ENCODE measurements around the gene SLC38A8.

SLC38A8 gene

GRCh38 chr16:84067640-84068039, 25.0 kb upstream of the SLC38A8 start:
- Histone ChIP-seq H3K9ac (ENCODE audit: low read length) (no peak overlapping the region), H3K36me3 (ENCODE audit: control insufficient read depth, low read depth, low read length) (peaks cover 52% of the 10 kb centered on the region), H3K27me3 (ENCODE audit: control insufficient read depth, insufficient read depth, low read length) (no peaks in the 10 kb centered on the region), H3K27ac (ENCODE audit: low read length) (no peak overlapping the region), H3K4me3 (ENCODE audit: low read length) (no peak overlapping the region), H3K4me1 (ENCODE audit: control insufficient read depth, low read depth, low read length) (no peaks in the 10 kb centered on the region), H3K9me3 (ENCODE audit: control insufficient read depth, low read depth, low read length) (no peaks in the 10 kb centered on the region)

GRCh38 chr16:84065536-84066132, 23.0 kb upstream of the SLC38A8 start:
- Histone ChIP-seq H3K36me3 (ENCODE audit: control insufficient read depth, low read depth, low read length) (peaks cover 50% of the 10 kb centered on the region), H3K4me1 (ENCODE audit: control insufficient read depth, low read depth, low read length) (peaks cover 3% of the 10 kb centered on the region), H3K9ac (ENCODE audit: low read length) (no peak overlapping the region), H3K9me3 (ENCODE audit: control insufficient read depth, low read depth, low read length) (no peaks in the 10 kb centered on the region), H3K4me3 (ENCODE audit: low read length) (no peak overlapping the region), H3K27ac (ENCODE audit: low read length) (no peak overlapping the region), H3K27me3 (ENCODE audit: control insufficient read depth, insufficient read depth, low read length) (no peaks in the 10 kb centered on the region)

GRCh38 chr16:84063980-84064379, 21.4 kb upstream of the SLC38A8 start:
- Histone ChIP-seq H3K9me3 (ENCODE audit: control insufficient read depth, low read depth, low read length) (no peaks in the 10 kb centered on the region), H3K4me1 (ENCODE audit: control insufficient read depth, low read depth, low read length) (peaks cover 3% of the 10 kb centered on the region), H3K27me3 (ENCODE audit: control insufficient read depth, insufficient read depth, low read length) (no peaks in the 10 kb centered on the region), H3K4me3 (ENCODE audit: low read length) (no peak overlapping the region), H3K27ac (ENCODE audit: low read length) (no peak overlapping the region), H3K9ac (ENCODE audit: low read length) (no peak overlapping the region), H3K36me3 (ENCODE audit: control insufficient read depth, low read depth, low read length) (peaks cover 54% of the 10 kb centered on the region)

GRCh38 chr16:84062734-84063640, 20.4 kb upstream of the SLC38A8 start:
- Histone ChIP-seq H3K27me3 (ENCODE audit: control insufficient read depth, insufficient read depth, low read length) (no peaks in the 10 kb centered on the region), H3K9me3 (ENCODE audit: control insufficient read depth, low read depth, low read length) (no peaks in the 10 kb centered on the region), H3K27ac (ENCODE audit: low read length) (no peak overlapping the region), H3K4me1 (ENCODE audit: control insufficient read depth, low read depth, low read length) (peaks cover 3% of the 10 kb centered on the region), H3K4me3 (ENCODE audit: low read length) (no peak overlapping the region), H3K9ac (ENCODE audit: low read length) (no peak overlapping the region), H3K36me3 (ENCODE audit: control insufficient read depth, low read depth, low read length) (peaks cover 49% of the 10 kb centered on the region)

- H3K27me3 ChIP-seq (ENCODE audit: control insufficient read depth, insufficient read depth, low read length), result no peaks in the 10 kb centered on the region
- no peaks in the 10 kb centered on the region for H3K9me3 ChIP-seq (ENCODE audit: control insufficient read depth, low read depth, low read length)
- H3K36me3 ChIP-seq (ENCODE audit: control insufficient read depth, low read depth, low read length), result peaks cover 42% of the 10 kb centered on the region
- no peak overlapping the region for H3K27ac ChIP-seq (ENCODE audit: low read length)
- no peak overlapping the region for H3K9ac ChIP-seq (ENCODE audit: low read length)
- H3K4me1 ChIP-seq (ENCODE audit: control insufficient read depth, low read depth, low read length), result peaks cover 3% of the 10 kb centered on the region
- H3K4me3 ChIP-seq (ENCODE audit: low read length), result no peak overlapping the region
Observed at GRCh38 chr16:84061236-84061819, 18.7 kb upstream of the SLC38A8 start.

GRCh38 chr16:84059946-84060901, 17.6 kb upstream of the SLC38A8 start:
- Histone ChIP-seq H3K36me3 (ENCODE audit: control insufficient read depth, low read depth, low read length) (peaks cover 44% of the 10 kb centered on the region), H3K9ac (ENCODE audit: low read length) (no peak overlapping the region)

GRCh38 chr16:84059111-84059510, 16.5 kb upstream of the SLC38A8 start:
- no peaks in the 10 kb centered on the region for H3K27me3 ChIP-seq (ENCODE audit: control insufficient read depth, insufficient read depth, low read length)
- H3K27ac ChIP-seq (ENCODE audit: low read length), result no peak overlapping the region
- no peak overlapping the region for H3K4me3 ChIP-seq (ENCODE audit: low read length)
- H3K36me3 ChIP-seq (ENCODE audit: control insufficient read depth, low read depth, low read length), result peaks cover 44% of the 10 kb centered on the region
- no peaks in the 10 kb centered on the region for H3K9me3 ChIP-seq (ENCODE audit: control insufficient read depth, low read depth, low read length)
- peaks cover 3% of the 10 kb centered on the region for H3K4me1 ChIP-seq (ENCODE audit: control insufficient read depth, low read depth, low read length)
- H3K9ac ChIP-seq (ENCODE audit: low read length), result no peak overlapping the region

More at GRCh38 chr16:84059946-84060901, 17.6 kb upstream of the SLC38A8 start:
- Histone ChIP-seq H3K27me3 (ENCODE audit: control insufficient read depth, insufficient read depth, low read length) (no peaks in the 10 kb centered on the region), H3K9me3 (ENCODE audit: control insufficient read depth, low read depth, low read length) (no peaks in the 10 kb centered on the region), H3K27ac (ENCODE audit: low read length) (no peak overlapping the region), H3K4me1 (ENCODE audit: control insufficient read depth, low read depth, low read length) (peaks cover 3% of the 10 kb centered on the region), H3K4me3 (ENCODE audit: low read length) (no peak overlapping the region)

GRCh38 chr16:84058664-84059063, 16.1 kb upstream of the SLC38A8 start:
- Histone ChIP-seq H3K4me3 (ENCODE audit: low read length) (no peak overlapping the region), H3K9ac (ENCODE audit: low read length) (no peak overlapping the region), H3K27me3 (ENCODE audit: control insufficient read depth, insufficient read depth, low read length) (no peaks in the 10 kb centered on the region), H3K27ac (ENCODE audit: low read length) (no peak overlapping the region), H3K9me3 (ENCODE audit: control insufficient read depth, low read depth, low read length) (no peaks in the 10 kb centered on the region), H3K36me3 (ENCODE audit: control insufficient read depth, low read depth, low read length) (peaks cover 45% of the 10 kb centered on the region), H3K4me1 (ENCODE audit: control insufficient read depth, low read depth, low read length) (peaks cover 3% of the 10 kb centered on the region)

- Histone ChIP-seq H3K9me3 (ENCODE audit: control insufficient read depth, low read depth, low read length) (no peaks in the 10 kb centered on the region), H3K27ac (ENCODE audit: low read length) (no peak overlapping the region), H3K36me3 (ENCODE audit: control insufficient read depth, low read depth, low read length) (peaks cover 50% of the 10 kb centered on the region), H3K4me3 (ENCODE audit: low read length) (no peak overlapping the region), H3K27me3 (ENCODE audit: control insufficient read depth, insufficient read depth, low read length) (no peaks in the 10 kb centered on the region), H3K4me1 (ENCODE audit: control insufficient read depth, low read depth, low read length) (peaks cover 3% of the 10 kb centered on the region), H3K9ac (ENCODE audit: low read length) (no peak overlapping the region)
Observed at GRCh38 chr16:84058211-84058610, 15.6 kb upstream of the SLC38A8 start.

- H3K4me1 ChIP-seq (ENCODE audit: control insufficient read depth, low read depth, low read length), result no peaks in the 10 kb centered on the region
- no peak overlapping the region for H3K27ac ChIP-seq (ENCODE audit: low read length)
- no peaks in the 10 kb centered on the region for H3K9me3 ChIP-seq (ENCODE audit: control insufficient read depth, low read depth, low read length)
- H3K9ac ChIP-seq (ENCODE audit: low read length), result no peak overlapping the region
- peaks cover 56% of the 10 kb centered on the region for H3K36me3 ChIP-seq (ENCODE audit: control insufficient read depth, low read depth, low read length)
- H3K27me3 ChIP-seq (ENCODE audit: control insufficient read depth, insufficient read depth, low read length), result no peaks in the 10 kb centered on the region
- no peak overlapping the region for H3K4me3 ChIP-seq (ENCODE audit: low read length)
Observed at GRCh38 chr16:84056933-84057332, 14.3 kb upstream of the SLC38A8 start.

Data from iPS-18a (cell line).